AG04450 (cell line): Measurements from ENCODE around the gene ACOXL. TPM values are rescaled to one million over a fixed set of nuclear protein-coding genes. Genes with fewer than 3 reads are reported as not detected.
A peak's percentile ranks its signal among the peaks of the same experiment; 100 is the strongest.

ENCODE experiments used
- CTCF ChIA-PET: fragments of 300-600, 350-600 bp; formaldehyde crosslinking; extraction: SDS; loops from one replicate; lab custom pipeline; 2022; ENCODE audit warnings: antibody characterized with exemption, inconsistent platforms; lab: Charles Lee
- POLR2A ChIA-PET: fragments of 350-600 bp; formaldehyde crosslinking; extraction: SDS; loops from one replicate; lab custom pipeline; 2021; ENCODE audit warnings: antibody characterized with exemption, inconsistent platforms; lab: Yijun Ruan, JAX
- DNase-seq: peaks from one replicate; pipeline ENCODE4 v3.0.0-alpha.2; 2011; ENCODE audit warnings: low read depth, low spot score
- H3K27ac ChIP-seq: one replicate; pipeline ENCODE4 v1.5.1; 2012; ENCODE audit warnings: low read depth, low read length, control low read depth
- H3K27me3 ChIP-seq: one replicate; pipeline ENCODE4 v1.6.0; 2012; ENCODE audit warnings: low read length; ENCODE audit not compliant: control insufficient read depth, insufficient read depth
- H3K4me3 ChIP-seq: 2 replicates; pipeline ENCODE4 v1.5.1; 2011; ENCODE audit warnings: mild to moderate bottlenecking, low read depth, low read length, control low read depth
- H3K9me3 ChIP-seq: 2 replicates; pipeline ENCODE4 v1.5.1; 2012; ENCODE audit warnings: low read length; ENCODE audit not compliant: control insufficient read depth, insufficient read depth
- polyA plus RNA-seq: library from polyadenylated mRNA; depleted of rRNA; stranded (reverse); fragments of >200 nt; gene quantifications from 2 replicates; pipeline ENCODE4 v1.2.3, GENCODE V29; 2011
- TF ChIP-seq, protein P1 (sequence below): IDR thresholded peaks from 2 replicates; pipeline ENCODE4 v1.5.1; 2011; ENCODE audit warnings: low read depth, low read length, control low read depth, inconsistent platforms

ACOXL gene
- polyA plus RNA-seq, 1 experiment: not detected

DNA sequence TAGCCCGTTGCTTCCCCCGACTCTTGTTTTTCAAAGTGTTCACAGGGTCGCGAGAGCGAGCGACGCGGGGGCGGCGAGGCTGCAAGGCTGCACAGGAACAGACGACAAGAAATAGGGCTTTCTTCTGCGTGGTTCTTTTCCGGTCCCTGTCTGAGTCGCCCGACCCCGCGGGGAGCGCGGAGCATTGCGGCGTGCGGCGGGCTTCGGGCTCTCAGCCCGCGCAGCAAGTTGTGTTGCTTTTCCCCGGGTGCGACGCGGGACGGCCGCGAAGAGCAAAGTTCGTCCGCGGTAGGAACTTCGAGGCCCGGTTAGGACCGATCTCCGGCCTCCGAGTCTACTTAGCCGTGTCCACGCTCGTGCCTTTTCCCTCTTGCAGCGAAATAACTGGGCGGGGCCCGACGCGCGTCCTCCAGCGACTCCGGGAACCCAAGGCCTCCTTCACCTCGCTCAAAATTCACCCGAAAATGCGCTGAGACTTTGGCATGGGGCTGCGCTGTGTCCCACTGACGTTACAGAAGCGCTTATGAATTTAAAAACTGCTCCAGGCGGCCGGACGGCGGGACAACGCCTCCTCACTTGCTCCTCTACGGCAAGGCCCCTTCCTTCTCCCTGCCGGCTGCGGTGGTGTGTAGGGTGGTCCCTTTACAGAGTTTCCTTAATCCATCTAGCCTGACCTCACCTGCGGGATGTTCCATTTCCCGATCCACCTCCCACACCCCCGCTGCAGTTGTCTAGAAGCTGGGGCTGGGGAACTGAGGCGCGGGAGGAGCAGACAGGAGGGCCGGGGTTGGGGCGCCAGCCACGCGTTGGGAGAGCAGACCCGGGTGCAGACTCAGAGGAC, 386.8 kb downstream of the ACOXL start:
- no peak for DNase-seq
- peaks cover 16% of the 10 kb centered on the region for H3K9me3 ChIP-seq
- ChIA-PET POLR2A (no interaction called here), CTCF (no interaction called here)
- H3K27ac ChIP-seq: no peak overlapping the region
- no peak overlapping the region for H3K4me3 ChIP-seq
- peaks cover 23% of the 10 kb centered on the region for H3K27me3 ChIP-seq
- TF ChIP-seq, protein P1, sequence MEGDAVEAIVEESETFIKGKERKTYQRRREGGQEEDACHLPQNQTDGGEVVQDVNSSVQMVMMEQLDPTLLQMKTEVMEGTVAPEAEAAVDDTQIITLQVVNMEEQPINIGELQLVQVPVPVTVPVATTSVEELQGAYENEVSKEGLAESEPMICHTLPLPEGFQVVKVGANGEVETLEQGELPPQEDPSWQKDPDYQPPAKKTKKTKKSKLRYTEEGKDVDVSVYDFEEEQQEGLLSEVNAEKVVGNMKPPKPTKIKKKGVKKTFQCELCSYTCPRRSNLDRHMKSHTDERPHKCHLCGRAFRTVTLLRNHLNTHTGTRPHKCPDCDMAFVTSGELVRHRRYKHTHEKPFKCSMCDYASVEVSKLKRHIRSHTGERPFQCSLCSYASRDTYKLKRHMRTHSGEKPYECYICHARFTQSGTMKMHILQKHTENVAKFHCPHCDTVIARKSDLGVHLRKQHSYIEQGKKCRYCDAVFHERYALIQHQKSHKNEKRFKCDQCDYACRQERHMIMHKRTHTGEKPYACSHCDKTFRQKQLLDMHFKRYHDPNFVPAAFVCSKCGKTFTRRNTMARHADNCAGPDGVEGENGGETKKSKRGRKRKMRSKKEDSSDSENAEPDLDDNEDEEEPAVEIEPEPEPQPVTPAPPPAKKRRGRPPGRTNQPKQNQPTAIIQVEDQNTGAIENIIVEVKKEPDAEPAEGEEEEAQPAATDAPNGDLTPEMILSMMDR: no peak

DNA sequence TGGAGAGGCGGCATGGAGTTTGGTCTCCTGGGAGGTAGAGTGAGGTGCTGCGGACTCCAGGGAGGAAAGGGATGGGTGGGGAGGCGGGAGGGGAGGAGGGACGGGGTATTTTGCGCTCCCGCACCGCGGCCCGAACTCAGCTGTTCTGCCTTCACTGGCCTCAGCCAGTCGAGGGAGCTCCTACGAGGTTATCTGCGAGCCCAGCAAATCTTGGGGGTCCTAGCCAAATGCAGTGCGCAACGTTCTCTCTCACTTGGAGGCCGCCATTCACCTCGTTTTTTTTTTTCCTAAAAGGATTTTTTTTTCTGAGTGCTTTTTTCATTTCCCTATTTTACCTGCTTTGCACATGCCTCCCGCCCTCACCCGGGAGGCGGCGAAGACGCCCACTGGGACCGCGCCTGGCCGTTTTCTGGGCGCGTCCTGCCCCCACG, 387.5 kb downstream of the ACOXL start:
- Histone ChIP-seq H3K9me3 (peaks cover 16% of the 10 kb centered on the region), H3K27ac (no peak overlapping the region), H3K27me3 (peaks cover 19% of the 10 kb centered on the region), H3K4me3 (peak overlapping the region; percentile 89)
- TF ChIP-seq, protein P1: no peak
- ChIA-PET POLR2A (no interaction called here), CTCF (interaction anchor here (0.7 to 1.1 kb wide), 2 partner anchors 70 to 579 kb away, joined by 3 read pairs; no protein-coding TSS in a partner anchor)
- no peak for DNase-seq

DNA sequence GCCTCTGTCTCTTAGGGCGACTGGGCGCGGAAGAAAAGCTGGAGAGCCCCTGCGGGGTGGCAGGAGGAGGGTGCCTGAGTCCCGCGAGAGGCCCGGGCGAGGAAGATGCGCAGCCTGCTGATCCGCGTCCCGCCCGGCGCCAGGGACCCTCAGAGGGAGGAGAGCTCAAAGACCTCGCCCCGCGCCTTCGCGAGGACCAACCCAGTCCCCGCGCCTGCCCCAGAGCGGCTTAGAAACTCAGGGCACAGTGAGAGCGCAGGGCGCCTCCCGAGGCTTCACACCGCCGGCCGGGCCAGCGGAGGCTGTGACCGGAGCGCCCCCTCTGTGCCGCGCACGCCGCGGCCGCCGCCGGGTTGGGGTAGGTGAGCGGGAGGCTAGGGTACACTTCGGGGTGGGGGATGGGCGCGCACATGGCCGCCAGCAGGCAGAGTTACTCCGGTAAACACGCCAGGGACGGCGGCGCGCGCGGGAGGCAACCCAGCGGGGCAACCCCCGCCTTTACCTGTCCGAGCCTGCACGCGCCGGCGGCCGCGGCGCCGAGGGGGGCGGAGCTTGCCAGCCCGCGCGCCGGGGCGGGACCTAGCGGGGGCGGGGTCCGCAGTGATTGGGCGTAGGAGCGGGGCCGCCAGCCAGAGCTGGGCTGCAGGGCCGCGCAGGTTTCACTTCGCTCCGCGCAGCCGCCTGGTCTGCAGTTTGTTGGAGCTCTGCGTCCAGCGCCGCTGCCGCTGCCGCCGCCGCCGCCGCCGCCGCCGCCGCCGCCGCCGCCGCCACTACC, 388.1 kb downstream of the ACOXL start, which contains the start of gene BCL2L11:
TSS of gene BCL2L11 (plus strand) at position 662 of the 775 bp plus-strand sequence. CDS start 2,832 bp downstream, outside the sequence.
- H3K27me3 ChIP-seq: peaks cover 19% of the 10 kb centered on the region
- ChIA-PET POLR2A (interaction anchor here (0.9 kb wide), 1 partner anchor 579 kb away, joined by 4 read pairs; no protein-coding TSS in a partner anchor), CTCF (interaction anchor here (0.6 to 1.1 kb wide), 4 partner anchors 69 to 578 kb away, joined by 3 to 4 read pairs (median 3); no protein-coding TSS in a partner anchor)
- peaks cover 16% of the 10 kb centered on the region for H3K9me3 ChIP-seq
- H3K4me3 ChIP-seq: peak within 1 kb of the TSS; percentile 89
- TF ChIP-seq, protein P1: peak; percentile 9; the same call in 1 of the 2 replicates
- DNase-seq: peak; percentile 70
- H3K27ac ChIP-seq: peak within 1 kb of the TSS; percentile 52

DNA sequence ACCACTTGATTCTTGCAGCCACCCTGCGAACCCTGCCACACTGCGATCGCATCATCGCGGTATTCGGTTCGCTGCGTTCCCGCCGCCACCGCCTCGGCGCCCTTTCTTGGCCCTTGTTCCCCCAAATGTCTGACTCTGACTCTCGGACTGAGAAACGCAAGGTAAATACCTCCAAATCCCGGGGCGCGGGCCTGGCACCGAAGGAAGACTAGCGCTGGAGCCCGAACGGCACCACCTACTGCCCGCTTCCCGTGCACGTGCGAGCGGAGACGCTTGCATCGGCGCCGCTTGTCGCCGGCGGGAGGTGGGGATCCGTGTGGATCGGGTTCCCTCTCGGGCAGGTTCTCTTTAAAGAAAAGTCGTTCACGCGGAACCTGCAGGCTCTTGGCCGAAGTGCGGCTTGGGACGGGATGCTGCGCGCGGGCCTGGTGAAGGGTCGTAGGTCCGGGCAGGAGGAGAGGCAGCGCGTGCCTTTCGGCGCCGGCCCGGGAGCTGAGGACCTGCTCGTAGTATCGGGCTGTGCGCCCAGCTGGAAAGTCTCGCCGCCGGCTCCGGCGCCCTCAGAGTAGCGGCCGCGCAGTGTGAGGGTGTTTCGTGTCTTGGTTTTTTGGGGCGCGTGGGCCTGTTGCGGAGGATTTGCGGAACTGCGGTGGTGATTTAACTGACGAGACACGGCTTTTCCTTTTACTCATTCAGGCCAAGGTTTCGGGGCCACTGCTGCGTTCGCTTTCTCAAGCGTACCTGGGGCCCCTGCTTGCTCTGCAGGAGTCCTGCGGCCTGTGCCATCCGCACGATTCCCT, 388.9 kb downstream of the ACOXL start:
- no peak for DNase-seq
- Histone ChIP-seq H3K4me3 (peak overlapping the region; percentile 89), H3K27ac (peak overlapping the region; percentile 52), H3K9me3 (peaks cover 16% of the 10 kb centered on the region), H3K27me3 (peaks cover 19% of the 10 kb centered on the region)
- CTCF ChIA-PET: interaction anchor here (0.8 to 1.1 kb wide), 2 partner anchors 556 to 577 kb away, joined by 3 read pairs; no protein-coding TSS in a partner anchor
- POLR2A ChIA-PET: interaction anchor here (0.5 to 0.9 kb wide), 2 partner anchors 508 to 578 kb away, joined by 4 read pairs; no protein-coding TSS in a partner anchor
- TF ChIP-seq, protein P1: no peak
